Hematopoietic multipotent progenitor cell treated with erythropoietin and hydrocortisone succinate and interleukin-3 and kit ligand, for 6 days (in vitro differentiated cells): ENCODE measurements around the gene EAF1.

Experiments used
- DNase-seq: peaks from one replicate; pipeline ENCODE4 v3.0.0-alpha.2; 2015

EAF1 gene

DNA sequence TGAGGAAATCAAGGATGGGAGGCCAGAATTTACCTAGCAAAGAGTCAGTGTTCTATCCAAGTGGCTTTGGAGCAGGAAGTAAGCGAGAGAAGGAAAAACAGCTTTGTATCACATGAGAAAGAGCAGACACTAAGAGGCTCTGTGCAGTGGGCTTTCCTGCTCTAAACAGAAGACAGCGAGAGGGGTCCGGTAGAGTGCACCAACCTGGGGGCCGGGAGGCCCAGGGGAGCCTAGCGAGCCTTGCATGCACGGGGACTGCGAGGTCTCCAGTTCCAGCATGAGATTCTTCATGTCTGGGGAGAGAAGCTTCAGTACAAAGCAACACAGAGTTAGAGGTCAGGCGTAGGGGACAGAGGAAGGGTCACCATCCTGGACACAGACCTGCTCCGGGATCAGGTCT is 60.6 kb downstream of the EAF1 start:
- no peak for DNase-seq

- no peak for DNase-seq
These were observed 62.8 kb downstream of the EAF1 start for GRCh38 chr3:15490158-15490557.

GRCh38 chr3:15491143-15491542 is 63.7 kb downstream of the EAF1 start:
- no peak for DNase-seq
